Posterior cingulate gyrus (tissue), 11 donors: ENCODE data around the gene S100A5.
"Not testable (repeated sequence)": the region's sequence is repeated elsewhere in the genome, so short reads cannot be mapped to it uniquely, and the experiment has no call there.

Source experiments
- DNase-seq, 10 donors: peaks; one replicate each; pipeline versions ENCODE4 v3.0.0 to v3.0.0-alpha.2; 2020 to 2021; ENCODE audit warnings: mixed read lengths in 3 of 10
- intact Hi-C: fragments of 100-400 bp; cut with DNase I; formaldehyde crosslinking; loops from one replicate; pipeline ENCODE4 v1.15.1; 2023

S100A5 gene

GRCh38 chr1:153568367-153569099, 27.8 kb upstream of the S100A5 start:
- peak; percentile 74 to 97 (median 85) for DNase-seq
- intact Hi-C loops: loop anchor here (1.0 to 10.0 kb wide), 3 partner anchors 36 to 214 kb away; partner anchors contain the start of gene S100A9

GRCh38 chr1:153567621-153568366, 27.1 kb upstream of the S100A5 start:
- intact Hi-C loops: loop anchor here (1.0 to 10.0 kb wide), 3 partner anchors 35 to 213 kb away; partner anchors contain the start of gene S100A9
- DNase-seq: peak in 1 of 10 donors; percentile 53

- intact Hi-C loops: loop anchor here (5.0 to 10.0 kb wide), 2 partner anchors 34 to 212 kb away; partner anchors contain the start of gene S100A9
- DNase-seq: peak in 8 of 10 donors; percentile 41 to 96 (median 66)
These were observed 26.0 kb upstream of the S100A5 start for GRCh38 chr1:153566414-153567371.

DNA sequence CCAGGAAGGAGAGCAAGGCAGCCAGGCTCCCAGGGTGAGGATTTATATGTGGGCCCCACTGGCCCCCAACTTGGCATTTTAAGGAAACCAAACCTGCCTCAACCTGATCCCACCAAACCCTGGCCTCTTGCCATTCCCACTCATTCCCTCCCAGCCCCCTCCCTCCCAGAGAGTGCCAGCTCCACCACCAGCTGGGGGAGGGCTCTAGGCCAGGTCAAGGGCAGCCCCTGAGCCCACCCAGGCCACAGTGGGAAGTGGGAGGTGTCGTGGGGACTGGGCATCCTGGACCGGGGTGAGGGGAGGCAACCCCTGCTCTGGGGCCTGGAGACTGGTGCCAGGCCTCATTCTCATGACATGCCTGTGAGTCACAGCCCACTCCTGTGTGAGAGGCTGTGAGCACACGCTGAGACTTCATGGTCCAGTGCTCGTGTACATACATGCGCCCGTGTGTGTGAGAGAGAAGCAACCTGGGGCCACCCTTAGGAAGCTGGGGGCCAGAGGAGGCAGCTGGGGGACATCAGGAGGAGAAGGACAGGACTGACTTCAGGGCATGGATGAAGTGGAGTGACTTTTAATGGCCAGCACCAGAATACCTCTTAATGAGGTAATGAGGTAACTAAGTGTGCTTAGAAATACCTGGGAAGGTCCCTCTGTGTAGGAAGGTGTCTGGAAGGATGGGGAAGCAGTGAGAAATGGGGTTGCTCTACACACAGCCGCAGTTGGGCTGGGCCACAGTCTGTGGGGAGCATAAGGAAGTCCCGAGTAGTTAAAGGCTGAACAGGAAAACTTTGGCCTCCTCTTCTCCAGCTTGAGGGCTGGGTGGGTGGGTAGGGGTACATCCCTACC, 25.0 kb upstream of the S100A5 start, which contains the start of gene S100A2:
Gene S100A2, minus strand, starts transcription at position 316 of the 846 bp plus-strand sequence. CDS start 1,967 bp downstream, outside the sequence.
- intact Hi-C loops: loop anchor here (5.0 to 10.0 kb wide), 2 partner anchors 33 to 211 kb away; partner anchors contain the start of gene S100A9
- DNase-seq: peak in 1 of 10 donors; percentile 79

DNA sequence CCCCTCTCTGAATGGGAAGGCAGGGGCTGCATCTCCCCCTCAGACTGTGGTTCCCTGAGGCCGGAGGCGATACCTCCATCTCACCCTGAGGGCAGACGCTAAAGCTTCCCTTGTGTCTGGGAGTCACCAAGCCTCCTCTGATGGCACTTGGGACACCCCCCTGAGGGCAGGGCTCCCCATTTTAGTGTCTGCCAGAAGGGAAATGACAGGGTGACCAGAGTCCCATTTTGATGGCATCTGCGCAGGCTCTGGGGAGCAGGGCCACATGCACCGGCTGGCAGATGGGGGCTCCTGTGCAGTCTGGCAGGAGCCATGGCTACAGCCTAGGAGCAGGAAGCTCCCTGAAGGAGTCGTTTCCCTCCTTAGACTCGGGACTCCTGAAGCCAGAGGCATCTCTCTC, 23.3 kb upstream of the S100A5 start:
- intact Hi-C loops: loop anchor here (10.0 kb wide), 1 partner anchor 209 kb away; the partner anchor contains the start of gene S100A9

GRCh38 chr1:153563483-153563901, 22.8 kb upstream of the S100A5 start:
- intact Hi-C loops: loop anchor here (10.0 kb wide), 1 partner anchor 209 kb away; the partner anchor contains the start of gene S100A9
- DNase-seq: peak in 1 of 10 donors; percentile 42

More for the DNA sequence above, 23.3 kb upstream of the S100A5 start:
- peak in 1 of 10 donors; percentile 43 for DNase-seq

- intact Hi-C loops: loop anchor here (10.0 kb wide), 1 partner anchor 207 kb away; the partner anchor contains the start of gene S100A9
- not testable (repeated sequence) for DNase-seq
These were observed 21.3 kb upstream of the S100A5 start for GRCh38 chr1:153562021-153562420.

GRCh38 chr1:153561466-153561985, 20.8 kb upstream of the S100A5 start:
- DNase-seq: no peak
- intact Hi-C loops: loop anchor here (10.0 kb wide), 1 partner anchor 207 kb away; the partner anchor contains the start of gene S100A9

DNA sequence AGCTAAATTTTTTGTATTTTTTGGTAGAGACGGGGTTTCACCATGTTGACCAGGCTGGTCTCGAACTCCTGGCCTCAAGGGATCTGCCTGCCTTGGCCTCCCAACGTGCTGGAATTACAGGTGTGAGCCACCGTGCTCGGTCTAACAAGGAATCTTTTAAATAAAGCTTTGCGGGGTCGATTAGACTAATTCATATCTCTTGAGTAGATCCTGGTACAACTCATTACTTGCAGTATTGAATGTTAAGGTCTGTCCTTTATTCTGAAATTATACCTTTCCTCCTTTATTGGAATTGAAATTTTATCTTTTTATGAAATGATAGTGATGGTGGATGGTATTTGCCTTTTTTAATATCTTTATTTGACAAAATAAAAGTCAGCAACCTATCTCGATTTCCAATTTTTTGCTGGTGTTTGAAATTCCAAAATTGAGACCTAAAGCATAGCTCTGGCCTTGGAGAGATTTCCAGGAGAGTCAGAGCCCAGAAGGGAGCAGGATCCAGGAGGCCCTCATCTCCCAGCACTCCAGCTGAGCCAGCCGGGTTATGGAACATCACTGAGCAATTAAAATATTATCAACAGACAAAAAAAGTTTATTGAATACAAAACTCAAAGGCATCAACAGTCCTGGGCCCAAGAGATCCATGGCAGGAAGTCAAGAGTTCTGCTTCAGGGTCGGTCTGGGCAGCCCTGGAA, 20.2 kb upstream of the S100A5 start:
- intact Hi-C loops: loop anchor here (10.0 kb wide), 1 partner anchor 206 kb away; the partner anchor contains the start of gene S100A9
- peak in 1 of 10 donors; percentile 58 for DNase-seq

DNA sequence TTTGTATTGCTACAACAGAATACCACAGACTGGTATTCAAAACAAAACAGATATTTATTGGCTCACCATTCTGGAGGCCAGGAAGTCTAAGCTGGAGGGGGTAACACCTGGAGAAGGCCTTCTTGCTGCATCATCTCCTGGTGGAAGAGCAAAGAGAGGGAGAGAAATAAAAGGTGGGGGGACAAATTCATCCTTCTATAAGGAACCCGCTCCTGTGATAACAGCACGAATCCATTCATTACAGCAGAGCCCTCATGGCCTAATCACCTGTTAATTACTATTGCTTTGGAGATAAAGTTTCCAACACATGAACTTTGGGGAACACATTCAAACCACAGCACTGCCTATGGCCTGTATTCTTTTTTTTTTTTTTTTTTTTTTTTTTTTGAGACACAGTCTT, 19.5 kb upstream of the S100A5 start:
- DNase-seq: no peak
- intact Hi-C loops: loop anchor here (10.0 kb wide), 1 partner anchor 205 kb away; the partner anchor contains the start of gene S100A9

GRCh38 chr1:153557877-153558276, 17.1 kb upstream of the S100A5 start:
- intact Hi-C loops: no loop called here

DNA sequence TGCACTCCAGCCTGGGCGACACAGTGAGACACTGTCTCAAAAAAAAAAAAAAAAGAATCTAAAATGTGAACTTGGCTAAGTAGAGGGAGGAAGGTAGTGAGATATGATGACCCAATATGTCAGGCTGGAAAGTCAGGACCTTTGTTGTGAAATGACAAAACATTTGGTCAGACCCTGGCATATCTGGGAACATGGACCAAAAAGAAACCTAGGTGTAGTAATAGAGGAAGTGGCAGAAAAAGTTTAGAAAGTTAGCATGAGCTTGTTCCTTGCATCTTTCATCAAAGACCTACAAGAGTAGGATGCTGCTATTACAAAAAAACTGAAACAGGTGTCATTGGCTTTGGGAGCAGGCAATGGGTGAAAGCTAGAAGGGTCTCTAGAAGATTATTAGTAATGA, 15.6 kb upstream of the S100A5 start:
- intact Hi-C loops: no loop called here
- DNase-seq: no peak

More at GRCh38 chr1:153557877-153558276, 17.1 kb upstream of the S100A5 start:
- DNase-seq: no peak

DNA sequence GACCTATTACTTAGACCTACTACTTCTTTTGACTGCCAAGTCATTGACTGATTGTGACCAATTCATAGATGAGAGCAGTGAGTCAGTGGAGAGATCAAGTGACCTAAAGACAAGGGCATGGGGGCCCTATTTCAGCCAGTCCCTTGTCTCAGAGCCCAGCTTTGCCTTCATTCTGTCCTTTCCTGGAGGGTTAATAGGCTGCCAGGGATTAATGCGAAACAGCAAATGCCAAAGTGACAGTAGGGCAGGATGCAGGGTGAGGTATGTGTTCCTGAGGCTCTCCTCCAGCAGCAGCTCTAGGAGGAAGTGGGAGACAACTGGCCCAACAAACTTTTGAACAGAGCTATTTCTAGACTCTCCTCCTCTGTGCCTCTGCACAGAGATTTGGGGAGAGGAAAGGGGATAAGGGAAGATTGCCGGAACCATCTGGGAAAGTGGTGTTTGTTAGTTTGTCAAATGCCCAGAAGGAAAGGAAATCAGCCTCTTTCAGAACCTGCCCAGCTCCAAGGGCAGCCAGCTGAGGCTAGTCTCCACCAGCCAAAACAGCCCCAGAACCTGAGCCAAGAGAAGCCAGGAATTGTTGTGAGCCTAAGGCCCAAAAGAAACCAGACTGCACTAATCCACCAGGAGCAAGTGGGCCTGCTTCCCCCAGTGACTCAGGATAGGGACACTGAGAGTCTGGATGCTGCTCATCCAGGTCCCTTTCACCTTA, 13.3 kb upstream of the S100A5 start:
- peak in 1 of 10 donors; percentile 38 for DNase-seq
- intact Hi-C loops: no loop called here

DNA sequence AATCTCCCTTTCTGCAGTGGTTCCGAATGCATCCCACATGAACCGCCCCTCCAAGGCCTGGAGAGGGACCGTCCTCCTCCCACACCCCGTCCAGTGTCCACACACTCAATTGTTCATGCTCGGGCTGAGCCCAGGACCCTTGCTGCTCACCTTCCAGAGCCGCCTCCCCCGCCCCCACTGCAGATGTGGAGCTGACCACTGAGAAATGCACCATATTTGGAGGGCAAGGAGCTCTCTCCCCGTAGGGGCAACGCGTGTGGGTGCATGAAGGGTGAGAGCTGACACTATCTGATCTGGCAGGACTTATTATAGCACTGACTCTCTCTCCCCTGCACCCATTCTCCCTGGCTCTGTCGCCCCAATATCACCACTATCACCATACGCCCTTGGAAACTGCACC, 12.4 kb upstream of the S100A5 start:
- intact Hi-C loops: no loop called here
- DNase-seq: peak in 1 of 10 donors; percentile 70

GRCh38 chr1:153552335-153552734, 11.6 kb upstream of the S100A5 start:
- DNase-seq: peak in 2 of 10 donors; percentile 8 to 30

GRCh38 chr1:153550827-153551500, 10.2 kb upstream of the S100A5 start:
- intact Hi-C loops: no loop called here
- DNase-seq: peak in 3 of 10 donors; percentile 20 to 78 (median 46)

More at GRCh38 chr1:153552335-153552734, 11.6 kb upstream of the S100A5 start:
- intact Hi-C loops: no loop called here
